H1 (cell line): ENCODE data around the gene NARS2. TPM values are rescaled to one million over a fixed set of nuclear protein-coding genes. Genes with fewer than 3 reads are reported as not detected.

ENCODE experiments used
- CTCF ChIP-seq, 3 experiments: IDR thresholded peaks; 1 replicate in 2 of 3; 2 replicates in 1 of 3; pipeline versions ENCODE4 v1.5.1 to v1.6.1; 2011; ENCODE audit warnings: low read length in 3 of 3, mild to moderate bottlenecking in 3 of 3, inconsistent platforms in 2 of 3, low read depth in 1 of 3, moderate library complexity in 1 of 3; ENCODE audit not compliant: insufficient read depth in 1 of 3; ENCODE audit errors: control extremely low read depth in 1 of 3
- polyA plus RNA-seq, 7 experiments: library from polyadenylated mRNA; depleted of rRNA in 3 of 7; stranded (reverse) in 5 of 7; unstranded in 2 of 7; fragments of >200 nt in 5 of 7; fragments of 200-250 nt in 2 of 7; gene quantifications; 1 replicate in 5 of 7; 2 replicates in 1 of 7; 4 replicates in 1 of 7; pipeline versions ENCODE4 v1.2.1 to v1.2.3, GENCODE V29; 2011 to 2013; ENCODE audit warnings: missing spikeins in 2 of 7, mixed read lengths in 2 of 7
- total RNA-seq: library from RNA; stranded (reverse); fragmentation: NEBNext Ultra II Directional; extraction: Animal tissue kit (Norgen Biotek cat#: 25700); gene quantifications from 2 replicates; pipeline ENCODE4 v1.2.1, GENCODE V29; 2021

Gene NARS2
- total and polyA plus RNA-seq, 2 of the 8 experiments (the other 6 are each of a cell fraction or from before 2014, with no cell fraction given), result 26.2 to 51.6 TPM

- no peak for TF ChIP-seq CTCF (IDR thresholded peaks at IDR 0.05; ENCODE audit: control extremely low read depth in 1 of 3, insufficient read depth in 1 of 3, low read depth in 1 of 3, low read length in 3 of 3)
These were observed 104.8 kb downstream of the NARS2 start (continued) for GRCh38 chr11:78469896-78470295.
